GM23338 (cell line): ENCODE data around the gene PPIA. TPM values are rescaled to one million over a fixed set of nuclear protein-coding genes. Genes with fewer than 3 reads are reported as not detected.

Experiments
- ATAC-seq: fragments of 200-7000 bp; cut with Tn5 transposase; 3 replicates; pipeline ENCODE4 v1.9.1; 2020
- DNase-seq: peaks from one replicate; pipeline ENCODE4 v3.0.0-alpha.2; 2015; ENCODE audit warnings: low spot score
- H2AFZ ChIP-seq: fragments of 200-600 bp; sonication (generic); 2 replicates; pipeline ENCODE4 v1.8.0; 2016; ENCODE audit warnings: antibody characterized with exemption, mild to moderate bottlenecking, moderate library complexity
- H3F3A ChIP-seq: fragments of 200-600 bp; sonication (generic); replicated peaks from 2 replicates; pipeline ENCODE4 v1.8.0; 2017; ENCODE audit warnings: antibody characterized with exemption, mixed run types, low read depth
- H3K27ac ChIP-seq: fragments of 200-600 bp; sonication (generic); 2 replicates; pipeline ENCODE4 v1.6.1; 2016; ENCODE audit warnings: low read depth
- H3K27me3 ChIP-seq: fragments of 200-600 bp; sonication (generic); 2 replicates; pipeline ENCODE4 v1.8.0; 2016; ENCODE audit warnings: mild to moderate bottlenecking, mixed run types, moderate library complexity; ENCODE audit not compliant: insufficient read depth
- H3K36me3 ChIP-seq: fragments of 200-600 bp; sonication (generic); 2 replicates; pipeline ENCODE4 v1.8.0; 2016; ENCODE audit warnings: mild to moderate bottlenecking; ENCODE audit not compliant: insufficient read depth
- H3K4me1 ChIP-seq: fragments of 200-600 bp; sonication (generic); 2 replicates; pipeline ENCODE4 v1.8.0; 2016; ENCODE audit warnings: mild to moderate bottlenecking, moderate library complexity; ENCODE audit not compliant: insufficient read depth
- H3K4me2 ChIP-seq: fragments of 200-600 bp; sonication (generic); 2 replicates; pipeline ENCODE4 v1.7.1; 2017; ENCODE audit warnings: mixed run types
- H3K4me3 ChIP-seq: fragments of 200-600 bp; sonication (generic); 2 replicates; pipeline ENCODE4 v1.6.1; 2016; ENCODE audit warnings: mixed run types
- H3K79me2 ChIP-seq: fragments of 200-600 bp; sonication (generic); replicated peaks from 2 replicates; pipeline ENCODE4 v1.8.0; 2017; ENCODE audit warnings: mild to moderate bottlenecking; ENCODE audit not compliant: insufficient read depth
- H3K9me2 ChIP-seq: fragments of 200-600 bp; sonication (generic); 2 replicates; pipeline ENCODE4 v1.8.0; 2017; ENCODE audit not compliant: insufficient read depth
- H4K20me1 ChIP-seq: fragments of 200-600 bp; sonication (generic); replicated peaks from 2 replicates; pipeline ENCODE4 v1.8.0; 2017; ENCODE audit warnings: mild to moderate bottlenecking; ENCODE audit not compliant: insufficient read depth
- H3K27ac Mint-ChIP-seq: 2 replicates; pipeline ENCODE4 v1.8.0; 2020; ENCODE audit warnings: inconsistent platforms, mild to moderate bottlenecking, moderate library complexity, mixed read lengths
- H3K27me3 Mint-ChIP-seq: 3 replicates; pipeline ENCODE4 v1.8.0; 2022; ENCODE audit warnings: low read depth, mild to moderate bottlenecking, moderate library complexity, mixed read lengths, inconsistent platforms; ENCODE audit not compliant: insufficient read depth, poor library complexity
- H3K36me3 Mint-ChIP-seq: 3 replicates; pipeline ENCODE4 v1.8.0; 2021; ENCODE audit warnings: low read depth, mild to moderate bottlenecking, inconsistent platforms, moderate library complexity, mixed read lengths
- H3K4me1 Mint-ChIP-seq: 3 replicates; pipeline ENCODE4 v1.8.0; 2020; ENCODE audit warnings: mild to moderate bottlenecking, inconsistent platforms, mixed read lengths
- H3K4me3 Mint-ChIP-seq: 3 replicates; pipeline ENCODE4 v1.8.0; 2021; ENCODE audit warnings: moderate library complexity, mild to moderate bottlenecking, inconsistent platforms, mixed read lengths
- H3K9me3 Mint-ChIP-seq: 3 replicates; pipeline ENCODE4 v1.8.0; 2020; ENCODE audit warnings: moderate library complexity, mild to moderate bottlenecking, inconsistent platforms, mixed read lengths
- CREB1 ChIP-seq: fragments of 250-450 bp; sonication (Bioruptor Pico); IDR thresholded peaks from 2 replicates; pipeline ENCODE4 v1.5.0; 2020; ENCODE audit warnings: low read depth, mild to moderate bottlenecking, moderate library complexity
- CTCF ChIP-seq, 2 experiments: fragments of 200-600 bp in 1 of 2; sonication (generic) in 1 of 2; conservative IDR thresholded peaks; 2 replicates each; pipeline versions ENCODE4 v1.5.1 to v1.6.1; 2016 to 2017; ENCODE audit warnings: antibody characterized with exemption in 2 of 2, low read depth in 2 of 2, mild to moderate bottlenecking in 2 of 2, moderate library complexity in 1 of 2
- EZH2 ChIP-seq: fragments of 200-600 bp; sonication (generic); IDR thresholded peaks from one replicate; pipeline ENCODE4 v1.8.0; 2017; ENCODE audit warnings: antibody characterized with exemption, mild to moderate bottlenecking, low read depth; ENCODE audit not compliant: unreplicated experiment
- EZH2phosphoT487 ChIP-seq: fragments of 200-600 bp; sonication (generic); IDR thresholded peaks from one replicate; pipeline ENCODE4 v1.8.1; 2018; ENCODE audit warnings: antibody characterized with exemption; ENCODE audit not compliant: unreplicated experiment
- JUNB ChIP-seq: IDR thresholded peaks from one replicate; pipeline ENCODE4 v1.6.1; 2016; ENCODE audit warnings: antibody characterized with exemption; ENCODE audit not compliant: unreplicated experiment
- NANOG ChIP-seq: IDR thresholded peaks from 2 replicates; pipeline ENCODE4 v1.6.1; 2016; ENCODE audit warnings: antibody characterized with exemption, borderline replicate concordance
- POLR2AphosphoS5 ChIP-seq: IDR thresholded peaks from 2 replicates; pipeline ENCODE4 v1.6.1; 2016; ENCODE audit warnings: antibody characterized with exemption, low read depth
- STAT1 ChIP-seq: IDR thresholded peaks from one replicate; pipeline ENCODE4 v1.6.1; 2016; ENCODE audit warnings: antibody characterized with exemption; ENCODE audit not compliant: unreplicated experiment
- ZNF114 ChIP-seq: fragments of 250-450 bp; sonication (Bioruptor Pico); IDR thresholded peaks from 2 replicates; pipeline ENCODE4 v1.5.0; 2020; ENCODE audit warnings: mild to moderate bottlenecking, moderate library complexity
- ZNF331 ChIP-seq: fragments of 250-450 bp; sonication (Bioruptor Pico); IDR thresholded peaks from 2 replicates; pipeline ENCODE4 v1.5.0; 2020; ENCODE audit warnings: low read depth, mild to moderate bottlenecking, moderate library complexity
- polyA plus RNA-seq: library from polyadenylated mRNA; unstranded; fragments of >200 nt; fragmentation: Nextera tagmentation; extraction: Ambion mirVana; gene quantifications from 2 replicates; pipeline ENCODE4 v1.2.1, GENCODE V29; 2016
- total RNA-seq: library from RNA; depleted of rRNA; stranded (reverse); fragments of >200 nt; shearing (Covaris generic); gene quantifications from 2 replicates; pipeline ENCODE4 v1.2.3, GENCODE V29; 2014
- TF ChIP-seq, protein P1 (sequence below): IDR thresholded peaks from 2 replicates; pipeline ENCODE4 v1.6.1; 2016; ENCODE audit warnings: antibody characterized with exemption
- TF ChIP-seq, protein P2 (sequence below): fragments of 250-450 bp; sonication (Bioruptor Pico); IDR thresholded peaks from 2 replicates; pipeline ENCODE4 v1.5.0; 2020; ENCODE audit warnings: mild to moderate bottlenecking, moderate library complexity
- TF ChIP-seq, protein P3 (sequence below): IDR thresholded peaks from one replicate; pipeline ENCODE4 v1.6.1; 2018; ENCODE audit warnings: antibody characterized with exemption; ENCODE audit not compliant: unreplicated experiment

PPIA gene
- total and polyA plus RNA-seq, 2 experiments from 2014 or later, result 4,367 to 6,524 TPM

GRCh38 chr7:44766416-44766801 lies 30.1 kb upstream of the PPIA start:
- ATAC-seq (no peak), DNase-seq (no peak)
- peaks cover 23% of the 10 kb centered on the region for H3K4me1 Mint-ChIP-seq
- Histone ChIP-seq H3K36me3 (peaks cover 15% of the 10 kb centered on the region; the same call in 1 of the 2 replicates), H3K79me2 (no peaks in the 10 kb centered on the region), H4K20me1 (peaks cover 10% of the 10 kb centered on the region; the same call in 1 of the 2 replicates), H3K9me2 (no peaks in the 10 kb centered on the region), H3K4me1 (peaks cover 16% of the 10 kb centered on the region; the same call in 1 of the 2 replicates), H3K4me3 (no peak overlapping the region), H3F3A (0 out of 2 replicates have a peak, but pooled peaks cover 3% of the 10 kb centered on the region), H3K27ac (no peak overlapping the region), H2AFZ (no peak overlapping the region), H3K27me3 (no peaks in the 10 kb centered on the region), H3K4me2 (no peak overlapping the region)
- no peaks in the 10 kb centered on the region; the same call in 2 of the 3 replicates for H3K9me3 Mint-ChIP-seq
- TF ChIP-seq ZNF114 (CRISPR knock-in tag), result no peak
- no peak for TF ChIP-seq EZH2phosphoT487
- TF ChIP-seq JUNB, result no peak
- TF ChIP-seq, protein P1, sequence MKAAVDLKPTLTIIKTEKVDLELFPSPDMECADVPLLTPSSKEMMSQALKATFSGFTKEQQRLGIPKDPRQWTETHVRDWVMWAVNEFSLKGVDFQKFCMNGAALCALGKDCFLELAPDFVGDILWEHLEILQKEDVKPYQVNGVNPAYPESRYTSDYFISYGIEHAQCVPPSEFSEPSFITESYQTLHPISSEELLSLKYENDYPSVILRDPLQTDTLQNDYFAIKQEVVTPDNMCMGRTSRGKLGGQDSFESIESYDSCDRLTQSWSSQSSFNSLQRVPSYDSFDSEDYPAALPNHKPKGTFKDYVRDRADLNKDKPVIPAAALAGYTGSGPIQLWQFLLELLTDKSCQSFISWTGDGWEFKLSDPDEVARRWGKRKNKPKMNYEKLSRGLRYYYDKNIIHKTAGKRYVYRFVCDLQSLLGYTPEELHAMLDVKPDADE, result no peak
- TF ChIP-seq CTCF (conservative IDR thresholded peaks at IDR 0.05; ENCODE audit: low read depth in 2 of 2), result no peak
- no peak for TF ChIP-seq EZH2
- TF ChIP-seq CREB1, result no peak
- TF ChIP-seq, protein P2, sequence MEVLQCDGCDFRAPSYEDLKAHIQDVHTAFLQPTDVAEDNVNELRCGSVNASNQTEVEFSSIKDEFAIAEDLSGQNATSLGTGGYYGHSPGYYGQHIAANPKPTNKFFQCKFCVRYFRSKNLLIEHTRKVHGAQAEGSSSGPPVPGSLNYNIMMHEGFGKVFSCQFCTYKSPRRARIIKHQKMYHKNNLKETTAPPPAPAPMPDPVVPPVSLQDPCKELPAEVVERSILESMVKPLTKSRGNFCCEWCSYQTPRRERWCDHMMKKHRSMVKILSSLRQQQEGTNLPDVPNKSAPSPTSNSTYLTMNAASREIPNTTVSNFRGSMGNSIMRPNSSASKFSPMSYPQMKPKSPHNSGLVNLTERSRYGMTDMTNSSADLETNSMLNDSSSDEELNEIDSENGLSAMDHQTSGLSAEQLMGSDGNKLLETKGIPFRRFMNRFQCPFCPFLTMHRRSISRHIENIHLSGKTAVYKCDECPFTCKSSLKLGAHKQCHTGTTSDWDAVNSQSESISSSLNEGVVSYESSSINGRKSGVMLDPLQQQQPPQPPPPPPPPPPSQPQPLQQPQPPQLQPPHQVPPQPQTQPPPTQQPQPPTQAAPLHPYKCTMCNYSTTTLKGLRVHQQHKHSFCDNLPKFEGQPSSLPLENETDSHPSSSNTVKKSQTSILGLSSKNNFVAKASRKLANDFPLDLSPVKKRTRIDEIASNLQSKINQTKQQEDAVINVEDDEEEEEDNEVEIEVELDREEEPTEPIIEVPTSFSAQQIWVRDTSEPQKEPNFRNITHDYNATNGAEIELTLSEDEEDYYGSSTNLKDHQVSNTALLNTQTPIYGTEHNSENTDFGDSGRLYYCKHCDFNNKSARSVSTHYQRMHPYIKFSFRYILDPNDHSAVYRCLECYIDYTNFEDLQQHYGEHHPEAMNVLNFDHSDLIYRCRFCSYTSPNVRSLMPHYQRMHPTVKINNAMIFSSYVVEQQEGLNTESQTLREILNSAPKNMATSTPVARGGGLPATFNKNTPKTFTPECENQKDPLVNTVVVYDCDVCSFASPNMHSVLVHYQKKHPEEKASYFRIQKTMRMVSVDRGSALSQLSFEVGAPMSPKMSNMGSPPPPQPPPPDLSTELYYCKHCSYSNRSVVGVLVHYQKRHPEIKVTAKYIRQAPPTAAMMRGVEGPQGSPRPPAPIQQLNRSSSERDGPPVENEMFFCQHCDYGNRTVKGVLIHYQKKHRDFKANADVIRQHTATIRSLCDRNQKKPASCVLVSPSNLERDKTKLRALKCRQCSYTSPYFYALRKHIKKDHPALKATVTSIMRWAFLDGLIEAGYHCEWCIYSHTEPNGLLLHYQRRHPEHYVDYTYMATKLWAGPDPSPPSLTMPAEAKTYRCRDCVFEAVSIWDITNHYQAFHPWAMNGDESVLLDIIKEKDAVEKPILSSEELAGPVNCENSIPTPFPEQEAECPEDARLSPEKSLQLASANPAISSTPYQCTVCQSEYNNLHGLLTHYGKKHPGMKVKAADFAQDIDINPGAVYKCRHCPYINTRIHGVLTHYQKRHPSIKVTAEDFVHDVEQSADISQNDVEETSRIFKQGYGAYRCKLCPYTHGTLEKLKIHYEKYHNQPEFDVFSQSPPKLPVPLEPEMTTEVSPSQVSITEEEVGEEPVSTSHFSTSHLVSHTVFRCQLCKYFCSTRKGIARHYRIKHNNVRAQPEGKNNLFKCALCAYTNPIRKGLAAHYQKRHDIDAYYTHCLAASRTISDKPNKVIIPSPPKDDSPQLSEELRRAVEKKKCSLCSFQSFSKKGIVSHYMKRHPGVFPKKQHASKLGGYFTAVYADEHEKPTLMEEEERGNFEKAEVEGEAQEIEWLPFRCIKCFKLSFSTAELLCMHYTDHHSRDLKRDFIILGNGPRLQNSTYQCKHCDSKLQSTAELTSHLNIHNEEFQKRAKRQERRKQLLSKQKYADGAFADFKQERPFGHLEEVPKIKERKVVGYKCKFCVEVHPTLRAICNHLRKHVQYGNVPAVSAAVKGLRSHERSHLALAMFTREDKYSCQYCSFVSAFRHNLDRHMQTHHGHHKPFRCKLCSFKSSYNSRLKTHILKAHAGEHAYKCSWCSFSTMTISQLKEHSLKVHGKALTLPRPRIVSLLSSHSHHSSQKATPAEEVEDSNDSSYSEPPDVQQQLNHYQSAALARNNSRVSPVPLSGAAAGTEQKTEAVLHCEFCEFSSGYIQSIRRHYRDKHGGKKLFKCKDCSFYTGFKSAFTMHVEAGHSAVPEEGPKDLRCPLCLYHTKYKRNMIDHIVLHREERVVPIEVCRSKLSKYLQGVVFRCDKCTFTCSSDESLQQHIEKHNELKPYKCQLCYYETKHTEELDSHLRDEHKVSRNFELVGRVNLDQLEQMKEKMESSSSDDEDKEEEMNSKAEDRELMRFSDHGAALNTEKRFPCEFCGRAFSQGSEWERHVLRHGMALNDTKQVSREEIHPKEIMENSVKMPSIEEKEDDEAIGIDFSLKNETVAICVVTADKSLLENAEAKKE, result no peak
- no peak for TF ChIP-seq POLR2AphosphoS5
- TF ChIP-seq, protein P3, sequence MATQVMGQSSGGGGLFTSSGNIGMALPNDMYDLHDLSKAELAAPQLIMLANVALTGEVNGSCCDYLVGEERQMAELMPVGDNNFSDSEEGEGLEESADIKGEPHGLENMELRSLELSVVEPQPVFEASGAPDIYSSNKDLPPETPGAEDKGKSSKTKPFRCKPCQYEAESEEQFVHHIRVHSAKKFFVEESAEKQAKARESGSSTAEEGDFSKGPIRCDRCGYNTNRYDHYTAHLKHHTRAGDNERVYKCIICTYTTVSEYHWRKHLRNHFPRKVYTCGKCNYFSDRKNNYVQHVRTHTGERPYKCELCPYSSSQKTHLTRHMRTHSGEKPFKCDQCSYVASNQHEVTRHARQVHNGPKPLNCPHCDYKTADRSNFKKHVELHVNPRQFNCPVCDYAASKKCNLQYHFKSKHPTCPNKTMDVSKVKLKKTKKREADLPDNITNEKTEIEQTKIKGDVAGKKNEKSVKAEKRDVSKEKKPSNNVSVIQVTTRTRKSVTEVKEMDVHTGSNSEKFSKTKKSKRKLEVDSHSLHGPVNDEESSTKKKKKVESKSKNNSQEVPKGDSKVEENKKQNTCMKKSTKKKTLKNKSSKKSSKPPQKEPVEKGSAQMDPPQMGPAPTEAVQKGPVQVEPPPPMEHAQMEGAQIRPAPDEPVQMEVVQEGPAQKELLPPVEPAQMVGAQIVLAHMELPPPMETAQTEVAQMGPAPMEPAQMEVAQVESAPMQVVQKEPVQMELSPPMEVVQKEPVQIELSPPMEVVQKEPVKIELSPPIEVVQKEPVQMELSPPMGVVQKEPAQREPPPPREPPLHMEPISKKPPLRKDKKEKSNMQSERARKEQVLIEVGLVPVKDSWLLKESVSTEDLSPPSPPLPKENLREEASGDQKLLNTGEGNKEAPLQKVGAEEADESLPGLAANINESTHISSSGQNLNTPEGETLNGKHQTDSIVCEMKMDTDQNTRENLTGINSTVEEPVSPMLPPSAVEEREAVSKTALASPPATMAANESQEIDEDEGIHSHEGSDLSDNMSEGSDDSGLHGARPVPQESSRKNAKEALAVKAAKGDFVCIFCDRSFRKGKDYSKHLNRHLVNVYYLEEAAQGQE, result no peak
- no peak for TF ChIP-seq ZNF331 (CRISPR knock-in tag)
- no peak for TF ChIP-seq STAT1
- TF ChIP-seq NANOG, result no peak
- no peak overlapping the region for H3K27ac Mint-ChIP-seq
- H3K36me3 Mint-ChIP-seq, result peaks cover 61% of the 10 kb centered on the region
- peaks cover 21% of the 10 kb centered on the region for H3K27me3 Mint-ChIP-seq
- no peak overlapping the region for H3K4me3 Mint-ChIP-seq
